Hematopoietic multipotent progenitor cell treated with erythropoietin and hydrocortisone succinate and interleukin-3 and kit ligand, for 17 days (in vitro differentiated cells): ENCODE measurements around the gene BAG1.
A peak's percentile ranks its signal among the peaks of the same experiment; 100 is the strongest.

Experiments used
- DNase-seq: peaks from one replicate; pipeline ENCODE4 v3.0.0-alpha.2; 2015; ENCODE audit warnings: low spot score

BAG1 gene

GRCh38 chr9:33273266-33273971 is 8.9 kb upstream of the BAG1 start:
- DNase-seq: no peak

DNA sequence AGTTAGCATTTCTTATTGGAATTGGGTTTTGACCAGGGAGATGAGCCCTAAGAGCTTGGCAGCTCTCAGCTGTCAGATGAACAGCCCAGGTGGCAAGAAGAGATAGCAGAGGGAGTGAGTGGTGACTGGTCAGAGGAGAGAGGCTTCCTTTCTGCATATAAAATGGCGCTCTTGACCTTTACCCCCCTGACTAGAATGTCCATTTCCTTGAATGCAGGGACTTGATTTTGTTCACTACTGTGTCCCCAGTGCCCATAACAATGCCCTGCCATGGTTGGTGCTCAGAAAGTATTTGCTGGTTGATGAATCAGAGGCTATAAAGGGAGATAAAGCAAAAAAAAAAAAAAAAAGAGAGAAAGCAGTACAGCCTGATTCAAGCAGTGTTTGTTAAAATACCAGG is 7.6 kb upstream of the BAG1 start:
- peak; percentile 78 for DNase-seq

DNA sequence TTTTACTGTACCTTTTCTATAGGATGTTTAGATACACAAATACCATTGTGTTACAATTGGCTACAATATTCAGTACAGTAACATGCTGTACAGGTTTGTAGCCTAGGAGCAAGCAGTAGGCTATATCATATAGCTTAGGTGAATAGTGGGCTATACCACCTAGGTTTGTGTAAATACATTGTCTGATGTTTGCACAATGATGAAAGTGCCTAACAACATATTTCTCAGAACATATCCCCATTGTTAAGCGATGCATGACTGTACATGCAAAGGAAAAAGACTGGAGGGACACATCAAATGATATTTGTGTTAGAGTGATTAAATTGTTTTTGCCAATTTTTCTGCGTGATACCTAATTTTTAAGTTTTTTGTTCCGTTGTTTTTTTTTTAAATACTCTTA is 5.6 kb upstream of the BAG1 start:
- DNase-seq: no peak

GRCh38 chr9:33267151-33267767 is 2.8 kb upstream of the BAG1 start:
- DNase-seq: no peak

DNA sequence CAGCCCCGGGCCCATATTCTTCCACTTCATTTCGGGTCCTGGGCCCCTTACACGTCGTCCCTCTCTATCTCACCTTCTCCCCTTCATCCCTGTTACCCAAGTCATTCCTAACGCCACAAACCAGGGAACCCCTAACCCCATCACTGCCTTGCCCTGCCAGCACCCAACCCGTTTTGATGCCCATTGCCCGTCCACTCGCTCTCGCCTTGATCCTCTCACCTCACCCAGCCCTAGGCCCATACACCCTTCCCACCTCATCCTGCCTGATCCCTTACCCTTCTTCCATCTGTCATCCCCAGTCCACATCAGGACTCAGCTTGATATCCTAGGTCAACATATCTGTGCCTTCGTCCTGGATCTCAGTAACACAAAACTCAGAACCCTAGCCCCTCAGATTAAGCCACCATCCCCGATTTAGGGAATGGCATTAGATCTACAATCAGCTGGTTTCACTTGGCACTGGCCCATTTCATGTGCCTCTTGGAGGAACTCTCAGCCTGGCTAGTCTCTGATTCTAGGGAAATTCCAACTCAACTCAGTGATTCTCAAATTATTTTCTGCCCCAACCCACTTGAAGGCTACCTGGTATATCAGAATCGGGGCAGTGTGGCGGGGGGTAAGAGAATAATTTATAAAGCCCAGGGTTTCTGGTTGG is 830 bp upstream of the BAG1 start:
- DNase-seq: peak; percentile 73

DNA sequence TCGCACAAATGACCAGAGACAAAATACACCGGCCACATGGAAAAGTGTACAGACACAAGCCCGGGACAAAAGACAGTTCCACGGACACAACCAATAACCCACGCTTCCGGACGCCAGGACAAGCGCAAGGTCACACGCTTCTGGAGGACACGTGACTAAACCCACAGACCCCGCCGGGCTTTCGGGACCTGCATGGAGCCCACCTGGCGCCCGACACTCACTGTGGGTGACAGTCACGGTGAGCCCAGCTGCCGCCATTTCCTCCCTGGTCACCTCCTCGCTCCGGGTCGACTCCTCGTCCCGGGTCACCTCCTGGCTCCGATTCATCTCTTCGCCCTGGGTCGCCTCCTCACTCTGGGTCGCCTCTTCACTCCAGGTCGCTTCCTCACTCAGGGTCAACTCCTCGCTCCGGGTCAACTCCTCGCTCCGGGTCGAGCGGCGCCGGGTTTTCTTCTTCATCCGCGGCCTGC is 470 bp downstream of the BAG1 start:
- DNase-seq: no peak

DNA sequence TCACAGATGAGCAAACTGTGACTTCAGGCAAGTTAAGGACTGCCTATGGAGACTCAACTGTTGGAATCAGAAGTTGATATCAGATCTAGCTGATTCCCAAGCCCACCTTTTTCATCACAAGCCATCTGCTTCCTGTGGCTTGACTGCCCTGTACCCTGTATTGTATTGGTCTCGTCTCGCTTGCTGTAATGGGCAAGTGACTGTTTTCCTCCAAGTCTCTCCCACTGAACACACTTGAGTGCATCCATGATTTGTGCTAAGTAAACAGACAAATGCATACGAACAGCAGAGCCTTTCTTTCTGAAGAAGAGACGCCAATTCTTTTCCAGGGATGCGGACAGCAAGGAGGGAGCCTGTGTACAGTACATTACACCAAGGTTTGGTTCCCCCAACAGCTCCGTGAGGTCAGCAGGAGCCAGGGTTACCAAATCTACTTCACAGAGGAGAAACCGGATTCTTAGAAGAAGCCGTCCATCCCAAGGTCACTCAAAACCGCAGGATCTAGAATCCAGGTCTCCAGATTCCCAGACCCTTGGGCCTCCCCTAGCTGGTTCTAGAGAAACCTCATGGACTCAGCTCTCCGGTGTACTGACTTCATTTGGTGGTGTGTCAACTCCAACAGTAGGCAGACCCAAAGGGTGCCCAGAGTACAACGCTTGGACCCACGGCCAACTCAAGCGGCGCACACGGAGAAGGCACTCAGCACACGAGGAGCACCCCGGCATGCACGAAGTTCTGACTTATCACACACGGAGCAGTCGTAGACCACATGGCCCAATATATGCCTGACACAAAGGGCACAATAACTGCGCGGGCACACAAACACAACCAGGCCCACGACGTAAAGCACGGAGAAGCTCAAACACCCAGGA is 1.1 kb downstream of the BAG1 start:
- peak; percentile 69 for DNase-seq

DNA sequence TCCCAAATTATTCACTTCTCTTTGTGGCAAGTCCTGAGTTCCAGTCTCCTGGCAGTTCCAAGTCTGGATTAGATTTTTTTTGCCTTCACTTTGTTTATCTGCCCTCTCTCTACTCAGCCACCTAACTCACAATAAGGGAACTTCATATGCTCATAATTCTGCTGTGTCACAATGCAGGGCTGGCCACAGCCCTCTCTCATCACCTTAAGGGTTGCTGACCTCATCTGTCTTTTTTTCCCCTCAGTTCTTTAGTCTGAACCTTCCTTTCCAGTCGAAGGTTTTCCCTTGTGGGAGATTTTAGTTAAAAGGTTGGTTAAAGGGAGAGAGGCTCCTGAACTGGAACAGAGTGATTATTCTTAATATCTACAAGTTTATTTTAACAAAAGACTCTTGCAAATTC is 4.1 kb downstream of the BAG1 start:
- DNase-seq: no peak

GRCh38 chr9:33257276-33257675 is 7.2 kb downstream of the BAG1 start:
- DNase-seq: no peak

DNA sequence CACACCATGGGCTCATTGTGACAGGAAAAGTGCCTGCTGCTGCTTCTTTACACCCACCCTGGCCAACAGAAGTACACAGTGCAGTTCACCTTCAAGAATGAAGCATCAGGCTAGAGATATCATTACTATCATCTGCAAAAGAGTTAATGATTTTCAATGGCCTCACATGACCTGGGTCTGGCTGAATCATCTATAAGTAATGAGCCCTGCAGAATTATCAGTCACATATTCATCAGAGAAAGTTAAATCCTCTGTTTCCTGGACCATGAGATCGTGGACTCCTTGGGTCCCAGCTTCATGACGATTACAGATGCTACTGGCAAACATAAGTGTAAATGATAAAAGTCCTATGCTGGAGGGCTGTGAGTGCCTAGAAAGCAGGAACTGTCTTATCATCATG is 8.3 kb downstream of the BAG1 start:
- DNase-seq: no peak

GRCh38 chr9:33255471-33255870 is 9.0 kb downstream of the BAG1 start:
- no peak for DNase-seq

GRCh38 chr9:33255014-33255413 is 9.5 kb downstream of the BAG1 start:
- no peak for DNase-seq

- DNase-seq: no peak
Measured at GRCh38 chr9:33254211-33254610, 10.3 kb downstream of the BAG1 start.

- DNase-seq: no peak
Measured at GRCh38 chr9:33250458-33250995, 14.0 kb downstream of the BAG1 start.

GRCh38 chr9:33249983-33250382 is 14.5 kb downstream of the BAG1 start:
- DNase-seq: no peak

DNA sequence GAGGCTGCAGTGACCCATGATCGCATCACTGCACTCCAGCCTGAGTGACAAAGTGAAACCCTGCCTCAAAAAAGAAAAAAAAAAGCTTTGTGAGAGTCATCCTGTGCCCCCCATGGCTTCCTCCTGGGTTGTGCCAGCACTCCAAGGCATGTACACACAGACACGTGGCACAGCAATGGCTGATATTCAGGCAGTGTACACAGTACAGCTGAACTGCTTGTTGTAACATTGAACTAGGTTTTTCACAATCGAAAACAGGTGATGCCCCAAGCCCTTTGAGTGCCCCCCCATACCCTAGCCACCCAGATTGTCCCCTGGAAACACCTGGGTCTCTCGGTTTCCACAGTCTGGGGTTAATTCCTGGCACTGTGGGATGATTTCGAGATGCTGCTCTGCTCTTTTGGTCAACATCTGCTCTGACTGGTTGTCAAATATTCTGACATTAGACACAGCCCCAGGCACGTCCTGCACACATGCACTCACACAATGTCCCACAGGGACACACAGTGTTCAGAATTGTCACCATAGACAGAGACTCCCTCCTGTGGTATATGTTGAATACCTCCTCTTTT is 15.3 kb downstream of the BAG1 start:
- no peak for DNase-seq

- DNase-seq: no peak
Measured at GRCh38 chr9:33248606-33249005, 15.9 kb downstream of the BAG1 start.

DNA sequence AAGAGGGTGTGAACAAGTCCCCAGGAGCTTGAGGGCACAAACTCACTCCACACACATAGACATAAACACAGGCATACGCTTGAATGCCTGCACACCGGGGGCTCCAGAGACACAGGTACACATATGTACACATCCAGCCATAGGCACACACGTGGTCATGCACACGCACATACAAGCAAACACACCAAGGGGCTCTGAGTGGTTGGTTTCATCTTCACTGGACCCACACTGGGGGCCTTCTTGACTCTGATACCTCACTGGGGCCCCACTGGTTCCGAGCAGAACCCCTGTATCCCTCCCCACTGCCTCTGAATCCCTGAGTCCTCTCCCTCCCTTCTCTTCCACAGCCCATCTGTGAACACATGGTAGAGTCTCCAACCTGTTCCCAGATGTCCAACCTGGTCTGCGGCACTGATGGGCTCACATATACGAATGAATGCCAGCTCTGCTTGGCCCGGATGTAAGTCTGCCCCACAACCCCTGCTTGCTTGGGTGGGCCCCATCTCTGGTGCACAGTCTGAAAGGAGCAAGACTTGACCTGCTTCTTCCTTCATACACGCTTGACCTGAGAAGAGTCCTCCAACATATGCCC is 18.1 kb downstream of the BAG1 start:
- DNase-seq: no peak

GRCh38 chr9:33245341-33245740 is 19.2 kb downstream of the BAG1 start:
- no peak for DNase-seq

DNA sequence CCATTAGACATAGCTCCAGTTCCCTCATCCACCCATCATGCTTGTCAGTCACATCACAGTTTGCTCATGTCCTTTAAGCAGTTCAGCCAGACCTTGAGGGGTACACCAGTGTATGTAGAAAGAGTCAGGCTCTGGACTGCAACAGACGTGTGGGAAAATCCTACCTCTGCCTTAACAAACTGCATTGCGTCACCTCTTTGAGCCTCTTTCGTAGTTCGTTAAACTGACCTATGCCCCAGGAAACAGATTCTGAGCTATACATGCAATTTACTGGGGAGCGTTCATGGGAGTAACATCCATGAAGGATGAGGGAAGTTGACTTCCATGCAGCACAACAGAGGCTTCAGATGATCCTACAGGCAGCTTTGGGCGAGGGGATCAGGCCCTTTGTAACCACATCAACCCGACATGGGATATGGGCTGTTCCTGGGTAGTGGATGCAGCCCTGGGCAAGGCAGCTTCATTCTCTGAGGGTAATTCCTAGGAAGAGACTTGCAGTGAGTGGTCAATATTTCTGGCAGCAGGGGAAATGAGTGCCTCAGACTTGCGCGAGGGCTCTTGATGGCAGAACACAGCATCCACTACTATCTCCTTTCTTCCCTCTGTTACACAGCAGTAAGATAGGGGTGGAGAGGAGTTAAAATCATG is 20.2 kb downstream of the BAG1 start:
- DNase-seq: no peak

- no peak for DNase-seq
Measured at GRCh38 chr9:33242609-33243134, 21.8 kb downstream of the BAG1 start.
